A172 (cell line): ENCODE data around the gene ANKRD60. TPM values are rescaled to one million over a fixed set of nuclear protein-coding genes. Genes with fewer than 3 reads are reported as not detected.

ENCODE experiments used
- DNase-seq: peaks from one replicate; pipeline ENCODE4 v3.0.0-alpha.2; 2015; ENCODE audit warnings: low spot score
- total RNA-seq: library from RNA; depleted of rRNA; stranded (reverse); fragments of >200 nt; shearing (Covaris generic); gene quantifications from 2 replicates; pipeline ENCODE4 v1.2.3, GENCODE V29; 2014

Gene ANKRD60
- total RNA-seq, 1 experiment from 2014 or later, result not detected

DNA sequence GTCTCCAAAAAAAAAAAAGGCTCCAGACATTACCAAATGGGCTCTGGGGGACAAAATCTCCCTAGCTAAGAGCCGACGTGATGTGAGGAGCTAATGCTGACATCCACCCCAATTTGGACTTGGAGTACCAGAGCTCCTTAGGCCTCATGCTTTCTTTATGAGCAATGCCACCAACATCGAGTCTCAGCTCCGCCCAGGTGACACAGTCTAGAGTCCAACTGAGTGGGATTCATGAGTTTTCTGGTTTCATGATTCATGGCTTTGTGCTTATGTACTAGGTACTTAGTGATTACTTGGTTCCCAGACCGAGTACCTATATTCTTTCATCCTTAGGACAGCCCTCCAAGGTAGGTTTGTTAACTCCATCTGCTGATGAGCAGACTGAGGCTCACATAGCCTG, 4.4 kb downstream of the ANKRD60 start:
- no peak for DNase-seq

DNA sequence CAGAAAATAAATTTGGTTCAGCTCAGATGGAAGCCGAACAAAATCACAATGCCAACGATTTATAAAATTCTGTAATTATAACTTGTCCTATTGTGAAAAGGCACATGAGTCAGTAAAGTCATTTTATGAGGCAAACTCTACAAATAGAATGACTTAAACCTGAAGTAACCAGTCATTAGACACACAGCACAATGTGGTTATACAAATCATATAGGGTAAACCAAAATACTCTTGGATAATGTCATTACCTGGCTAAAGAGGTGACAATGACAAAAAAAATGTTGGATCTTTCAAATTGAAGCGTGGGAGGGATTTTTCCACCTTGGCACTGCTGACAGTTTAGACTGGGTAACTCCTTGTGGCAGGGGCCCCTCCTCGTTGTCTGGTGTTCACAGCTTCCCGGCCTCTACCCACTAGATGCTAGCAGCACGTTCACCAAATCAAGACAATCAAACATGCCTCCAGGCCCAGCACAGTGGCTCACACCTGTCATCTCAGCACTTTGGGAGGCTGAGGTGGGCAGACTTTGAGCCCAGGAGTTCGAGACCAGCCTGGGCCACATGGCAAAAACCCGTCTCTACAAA, 5.0 kb downstream of the ANKRD60 start:
- DNase-seq, result no peak

DNA sequence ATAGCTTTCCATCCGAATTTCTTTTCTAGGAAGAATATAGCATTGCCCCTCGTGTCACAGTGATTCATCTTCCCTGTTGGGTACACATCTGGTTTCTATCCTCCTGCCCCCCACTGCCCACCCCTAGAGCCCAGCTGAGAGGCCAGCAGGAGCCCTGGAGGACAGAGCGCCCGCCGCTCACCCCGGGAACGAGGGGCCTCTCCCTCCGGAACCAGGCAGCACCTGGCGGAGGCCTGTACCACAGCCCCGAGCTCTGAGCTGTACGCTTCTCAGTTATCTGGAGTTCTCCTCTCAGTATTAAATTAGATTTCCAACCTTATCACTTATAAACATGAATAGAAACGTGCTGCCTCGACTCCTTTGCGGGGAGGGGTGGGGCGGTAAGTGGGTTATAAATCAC, 6.0 kb downstream of the ANKRD60 start:
- no peak for DNase-seq

DNA sequence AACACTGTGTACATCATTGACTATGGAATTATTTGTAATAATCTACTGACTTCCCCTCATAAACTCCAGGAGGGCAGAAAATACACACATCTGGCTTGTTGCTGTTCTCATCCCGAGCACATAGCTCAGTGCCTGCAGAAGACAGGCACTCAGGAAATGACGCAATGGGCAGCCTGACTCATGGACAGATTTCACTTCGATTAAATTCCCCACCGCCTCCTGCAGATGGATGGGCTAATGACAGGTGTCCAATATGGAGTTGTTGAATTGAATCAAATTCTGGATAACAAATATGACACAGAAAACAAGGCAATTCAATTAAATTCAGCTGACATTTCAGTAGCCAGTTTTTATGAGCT, 9.1 kb downstream of the ANKRD60 start:
- DNase-seq, result peak; percentile 30

- no peak for DNase-seq
Measured at GRCh38 chr20:58218665-58219341, 9.7 kb downstream of the ANKRD60 start.

DNA sequence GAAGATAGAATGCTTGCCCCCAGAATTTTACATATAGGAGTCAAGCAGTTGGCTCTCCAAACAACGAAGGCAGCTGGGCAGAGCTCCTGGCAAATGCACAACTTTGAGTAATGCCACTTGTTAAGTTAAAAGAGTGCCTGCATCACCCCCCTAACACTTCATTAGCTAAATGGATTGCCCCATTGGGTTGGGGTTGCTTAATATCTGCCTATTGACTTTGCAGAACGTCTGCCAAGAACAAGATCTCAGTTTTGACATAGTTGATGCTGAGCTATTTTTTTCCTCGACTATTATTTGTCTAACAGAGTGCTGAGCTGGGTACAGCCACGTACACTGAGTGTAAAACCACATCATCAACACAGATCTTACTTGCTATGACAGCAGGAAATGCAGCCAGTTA, 12.1 kb downstream of the ANKRD60 start:
- DNase-seq, result no peak

DNA sequence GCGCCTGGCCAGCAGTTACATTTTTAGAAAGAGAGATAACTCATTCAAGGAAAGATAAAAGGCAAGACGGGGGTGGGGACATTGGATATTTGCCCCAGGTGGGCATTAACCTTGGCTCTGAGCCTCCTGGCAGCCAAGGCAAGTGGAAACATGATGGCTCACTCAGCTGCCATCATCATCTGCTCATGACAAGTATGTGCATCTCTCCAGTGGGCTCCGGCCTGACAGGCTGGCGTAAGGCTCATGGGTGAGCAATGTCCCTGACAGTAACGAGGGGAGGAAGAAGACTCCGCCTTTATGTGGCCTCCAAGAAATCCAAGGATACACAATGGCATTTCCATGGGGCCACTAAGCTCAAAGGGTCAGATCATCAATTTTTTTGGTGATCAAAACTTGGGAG, 13.3 kb downstream of the ANKRD60 start:
- DNase-seq, result no peak

DNA sequence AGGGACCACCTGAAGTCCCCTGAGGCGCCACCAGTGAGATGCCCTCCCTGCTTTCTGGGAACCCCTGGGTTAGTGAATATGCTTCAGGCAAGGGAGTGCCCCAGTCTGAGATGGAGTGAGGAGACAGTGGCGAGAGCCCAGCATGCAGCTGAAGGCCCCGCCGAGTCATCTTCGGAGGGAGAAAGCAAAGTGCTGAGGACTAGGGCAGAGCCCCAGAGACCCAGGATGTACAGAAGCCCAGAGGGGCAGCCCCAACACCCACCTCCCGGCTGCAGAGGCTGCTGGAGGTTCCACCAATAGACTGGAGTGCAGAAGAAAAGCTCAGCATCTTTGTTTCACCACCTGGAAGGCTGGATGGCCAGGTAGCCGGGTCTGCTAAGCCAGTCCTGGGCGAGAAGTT, 14.1 kb downstream of the ANKRD60 start:
- DNase-seq, result no peak

- DNase-seq, result no peak
Measured at GRCh38 chr20:58213716-58214115, 14.7 kb downstream of the ANKRD60 start.

GRCh38 chr20:58213121-58213520, 15.3 kb downstream of the ANKRD60 start:
- DNase-seq, result no peak

GRCh38 chr20:58212636-58213035, 15.8 kb downstream of the ANKRD60 start:
- DNase-seq, result no peak

GRCh38 chr20:58210398-58210747, 18.1 kb downstream of the ANKRD60 start:
- no peak for DNase-seq

GRCh38 chr20:58209652-58210397, 18.6 kb downstream of the ANKRD60 start:
- peak; percentile 45 for DNase-seq

DNA sequence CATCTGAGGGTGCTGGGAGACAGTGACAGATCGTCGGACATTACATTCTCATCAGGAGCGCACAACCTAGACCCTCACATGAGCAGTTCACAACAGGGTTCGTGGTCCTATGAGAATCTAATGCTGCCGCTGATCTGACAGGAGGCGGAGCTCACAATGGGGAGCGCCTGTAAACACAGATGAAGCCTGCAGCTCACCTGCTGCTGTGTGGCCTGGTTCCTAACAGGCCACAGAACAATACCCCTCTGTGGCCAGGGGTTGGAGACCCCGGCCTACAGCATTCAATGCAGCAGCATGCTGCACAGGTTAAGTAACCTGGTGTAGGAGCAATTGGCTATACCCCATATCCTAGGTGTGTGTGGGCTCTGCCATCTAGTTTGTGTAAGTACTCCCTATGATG, 19.5 kb downstream of the ANKRD60 start:
- no peak for DNase-seq

- DNase-seq, result no peak
Measured at GRCh38 chr20:58205850-58206249, 22.6 kb downstream of the ANKRD60 start.

- peak; percentile 49 for DNase-seq
Measured at GRCh38 chr20:58202044-58202443, 26.4 kb downstream of the ANKRD60 start.

GRCh38 chr20:58201616-58202015, 26.8 kb downstream of the ANKRD60 start:
- DNase-seq, result no peak

DNA sequence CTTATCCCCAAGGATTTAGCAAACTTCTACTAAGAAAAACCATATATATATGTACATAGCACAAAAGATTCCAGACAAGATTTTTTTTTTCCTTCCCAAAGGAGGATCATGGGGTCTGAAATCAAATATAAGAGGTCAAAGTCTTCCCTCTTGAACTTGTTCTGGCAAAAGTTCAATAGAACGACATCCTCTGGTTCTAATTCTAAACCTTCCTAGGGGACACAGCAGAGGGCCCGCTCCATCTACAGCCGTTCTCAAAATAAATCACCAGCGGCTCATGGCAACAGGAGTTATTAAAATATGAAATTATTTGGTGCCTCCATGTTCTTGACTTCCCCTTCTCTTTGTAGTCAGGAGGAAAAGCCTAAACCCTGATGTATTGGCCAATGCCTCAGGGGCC, 29.0 kb downstream of the ANKRD60 start:
- DNase-seq, result no peak

DNA sequence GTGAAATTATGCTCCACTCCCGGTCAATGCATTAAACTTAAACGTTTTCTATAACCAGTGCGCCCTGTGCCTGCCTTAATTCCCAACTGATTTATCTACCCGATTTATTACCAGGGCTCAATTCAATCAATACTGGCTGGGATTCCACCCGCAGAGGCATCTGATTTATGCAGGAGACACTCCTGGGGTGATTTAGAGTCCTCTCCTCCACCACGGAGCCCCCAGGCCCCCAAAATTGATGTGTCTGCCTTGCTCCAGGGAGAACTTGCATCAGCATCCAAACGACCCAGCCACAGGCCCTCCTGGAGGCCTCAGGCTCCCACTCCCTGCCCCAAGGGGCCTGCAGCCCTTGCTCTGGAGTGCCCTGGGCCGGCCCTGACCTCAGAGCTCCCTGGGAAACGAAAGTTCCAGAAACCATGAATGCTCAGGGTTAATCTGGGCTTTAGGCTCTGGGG, 29.5 kb downstream of the ANKRD60 start:
- DNase-seq, result no peak

- no peak for DNase-seq
Measured at GRCh38 chr20:58198384-58198783, 30.1 kb downstream of the ANKRD60 start.

DNA sequence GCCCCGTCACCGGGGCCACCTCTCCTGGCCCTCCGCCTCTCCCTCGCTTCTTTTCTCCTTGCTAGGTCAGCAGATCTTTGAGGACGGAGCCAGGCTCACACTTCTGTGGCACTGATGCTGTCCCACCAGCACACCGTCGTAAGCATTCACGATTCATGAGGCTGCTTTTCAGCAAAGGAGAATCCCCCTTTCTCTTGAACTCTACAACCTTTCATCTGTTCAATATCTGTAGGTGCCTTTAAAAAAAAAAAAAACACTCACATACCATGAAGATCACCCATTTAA, 31.3 kb downstream of the ANKRD60 start:
- no peak for DNase-seq

- no peak for DNase-seq
Measured at GRCh38 chr20:58196402-58197184, 31.9 kb downstream of the ANKRD60 start.

GRCh38 chr20:58195047-58195446, 33.4 kb downstream of the ANKRD60 start:
- no peak for DNase-seq
